ENCODE data around the gene PLA2G6.
"Not testable (repeated sequence)": the region's sequence is repeated elsewhere in the genome, so short reads cannot be mapped to it uniquely, and the experiment has no call there.

The PLA2G6 gene

GRCh38 chr22:38080850-38081635, 100.6 kb downstream of the PLA2G6 start:
- Histone ChIP-seq H3K9ac (ENCODE audit: low read depth, low read length) (no peak overlapping the region), H3K9me3 (replicated peaks; ENCODE audit: low read length) (no peaks in the 10 kb centered on the region), H3K4me2 (ENCODE audit: low read length) (peak overlapping the region; percentile 89), H3K27me3 (ENCODE audit: control insufficient read depth, insufficient read depth, low read length) (peaks cover 15% of the 10 kb centered on the region), H3K36me3 (ENCODE audit: insufficient read depth, low read length) (no peaks in the 10 kb centered on the region), H3K4me1 (ENCODE audit: control insufficient read depth, insufficient read depth, low read length) (peaks cover 12% of the 10 kb centered on the region), H3K4me3 (ENCODE audit: low read length) (peak overlapping the region; percentile 64)

GRCh38 chr22:38080474-38080849, 101.2 kb downstream of the PLA2G6 start:
- H3K4me3 ChIP-seq (ENCODE audit: low read length): no peak overlapping the region
- H3K27me3 ChIP-seq (ENCODE audit: control insufficient read depth, insufficient read depth, low read length): peaks cover 15% of the 10 kb centered on the region
- no peaks in the 10 kb centered on the region for H3K9me3 ChIP-seq (replicated peaks; ENCODE audit: low read length)
- H3K4me1 ChIP-seq (ENCODE audit: control insufficient read depth, insufficient read depth, low read length): peaks cover 12% of the 10 kb centered on the region
- H3K36me3 ChIP-seq (ENCODE audit: insufficient read depth, low read length): no peaks in the 10 kb centered on the region
- no peak overlapping the region for H3K9ac ChIP-seq (ENCODE audit: low read depth, low read length)
- peak overlapping the region; percentile 89 for H3K4me2 ChIP-seq (ENCODE audit: low read length)

- Histone ChIP-seq H3K9ac (ENCODE audit: low read depth, low read length) (no peak overlapping the region), H3K36me3 (ENCODE audit: insufficient read depth, low read length) (no peaks in the 10 kb centered on the region), H3K4me1 (ENCODE audit: control insufficient read depth, insufficient read depth, low read length) (peaks cover 12% of the 10 kb centered on the region), H3K4me3 (ENCODE audit: low read length) (no peak overlapping the region), H3K4me2 (ENCODE audit: low read length) (no peak overlapping the region), H3K27me3 (ENCODE audit: control insufficient read depth, insufficient read depth, low read length) (peaks cover 15% of the 10 kb centered on the region), H3K9me3 (replicated peaks; ENCODE audit: low read length) (no peaks in the 10 kb centered on the region)
Observed at GRCh38 chr22:38079804-38080203, 101.8 kb downstream of the PLA2G6 start.

GRCh38 chr22:38079208-38079607, 102.4 kb downstream of the PLA2G6 start:
- H3K4me2 ChIP-seq (ENCODE audit: low read length); H3K9me3 ChIP-seq (replicated peaks; ENCODE audit: low read length); H3K4me3 ChIP-seq (ENCODE audit: low read length); H3K36me3 ChIP-seq (ENCODE audit: insufficient read depth, low read length); H3K9ac ChIP-seq (ENCODE audit: low read depth, low read length): not testable (repeated sequence)
- Histone ChIP-seq H3K4me1 (ENCODE audit: control insufficient read depth, insufficient read depth, low read length) (peaks cover 12% of the 10 kb centered on the region), H3K27me3 (ENCODE audit: control insufficient read depth, insufficient read depth, low read length) (peaks cover 15% of the 10 kb centered on the region)

DNA sequence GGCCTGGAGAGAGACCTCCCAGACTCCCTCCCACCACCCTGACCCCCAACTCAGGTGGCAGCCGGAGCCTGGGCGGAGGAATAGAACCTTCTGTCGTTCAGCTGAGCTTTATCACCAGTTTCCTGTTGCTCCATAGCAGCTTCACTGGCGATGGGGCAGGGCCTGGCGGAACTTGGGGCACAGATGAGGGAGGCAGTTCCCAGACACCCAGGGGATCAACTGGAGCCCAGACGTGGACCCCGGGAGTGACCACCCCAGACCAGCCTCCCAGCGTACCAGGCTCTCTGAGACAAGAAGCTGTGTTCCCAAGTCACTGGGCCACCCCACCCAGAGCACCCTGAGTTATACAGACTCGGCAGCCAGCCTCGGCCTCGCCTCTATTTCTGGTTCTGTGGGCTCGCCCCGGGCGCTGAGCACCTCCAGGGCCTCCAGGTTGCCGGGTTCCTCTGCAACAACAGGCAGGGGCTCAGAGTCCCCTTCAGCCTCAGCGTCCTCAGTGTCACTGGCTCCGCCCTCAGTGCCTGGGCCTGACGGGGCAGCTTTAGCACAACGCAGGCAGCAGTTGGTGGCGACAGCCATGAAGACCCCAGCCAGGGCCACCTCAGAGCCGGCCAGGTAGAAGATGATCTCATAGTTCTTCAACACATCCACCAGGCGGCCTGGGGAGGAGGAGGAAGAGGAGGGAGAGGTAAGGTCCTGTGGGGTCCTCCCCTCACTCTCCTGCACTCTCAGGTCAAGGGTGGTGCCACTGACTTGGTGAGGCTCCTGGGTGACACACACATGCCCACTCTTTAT, 103.4 kb downstream of the PLA2G6 start:
- H3K9me3 ChIP-seq (replicated peaks; ENCODE audit: low read length): no peaks in the 10 kb centered on the region
- peaks cover 15% of the 10 kb centered on the region for H3K27me3 ChIP-seq (ENCODE audit: control insufficient read depth, insufficient read depth, low read length)
- H3K9ac ChIP-seq (ENCODE audit: low read depth, low read length): no peak overlapping the region
- no peaks in the 10 kb centered on the region for H3K36me3 ChIP-seq (ENCODE audit: insufficient read depth, low read length)
- H3K4me2 ChIP-seq (ENCODE audit: low read length): no peak overlapping the region
- peaks cover 12% of the 10 kb centered on the region for H3K4me1 ChIP-seq (ENCODE audit: control insufficient read depth, insufficient read depth, low read length)
- no peak overlapping the region for H3K4me3 ChIP-seq (ENCODE audit: low read length)

- H3K4me1 ChIP-seq (ENCODE audit: control insufficient read depth, insufficient read depth, low read length): peaks cover 12% of the 10 kb centered on the region
- no peaks in the 10 kb centered on the region for H3K36me3 ChIP-seq (ENCODE audit: insufficient read depth, low read length)
- H3K9ac ChIP-seq (ENCODE audit: low read depth, low read length): no peak overlapping the region
- H3K4me3 ChIP-seq (ENCODE audit: low read length): no peak overlapping the region
- peaks cover 15% of the 10 kb centered on the region for H3K27me3 ChIP-seq (ENCODE audit: control insufficient read depth, insufficient read depth, low read length)
- no peak overlapping the region for H3K4me2 ChIP-seq (ENCODE audit: low read length)
- H3K9me3 ChIP-seq (replicated peaks; ENCODE audit: low read length): no peaks in the 10 kb centered on the region
Observed at GRCh38 chr22:38077595-38077994, 104.0 kb downstream of the PLA2G6 start.

DNA sequence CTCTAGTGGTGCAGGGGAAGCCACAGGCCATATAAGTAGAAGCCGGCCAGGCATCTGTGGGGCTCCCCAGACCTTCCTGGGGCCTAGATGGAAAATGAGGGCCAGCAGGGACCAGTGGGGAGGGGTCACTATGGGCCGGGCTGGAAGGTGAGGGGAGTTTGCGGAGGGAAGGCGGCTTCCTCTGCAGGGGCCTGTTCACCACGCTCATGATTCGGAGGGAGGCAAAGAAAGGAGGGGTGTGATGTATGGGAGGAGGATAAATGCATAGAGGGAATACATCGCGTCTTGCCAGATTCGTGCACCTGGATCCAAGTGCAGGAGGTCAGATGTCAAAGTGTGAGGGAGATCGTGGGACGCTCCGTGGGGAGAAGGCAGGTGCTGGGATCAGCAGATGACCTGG, 104.5 kb downstream of the PLA2G6 start:
- H3K9me3 ChIP-seq (replicated peaks; ENCODE audit: low read length): no peaks in the 10 kb centered on the region
- no peak overlapping the region for H3K4me2 ChIP-seq (ENCODE audit: low read length)
- H3K27me3 ChIP-seq (ENCODE audit: control insufficient read depth, insufficient read depth, low read length): peaks cover 12% of the 10 kb centered on the region
- no peak overlapping the region for H3K4me3 ChIP-seq (ENCODE audit: low read length)
- no peaks in the 10 kb centered on the region for H3K36me3 ChIP-seq (ENCODE audit: insufficient read depth, low read length)
- H3K9ac ChIP-seq (ENCODE audit: low read depth, low read length): no peak overlapping the region
- peaks cover 14% of the 10 kb centered on the region for H3K4me1 ChIP-seq (ENCODE audit: control insufficient read depth, insufficient read depth, low read length)

DNA sequence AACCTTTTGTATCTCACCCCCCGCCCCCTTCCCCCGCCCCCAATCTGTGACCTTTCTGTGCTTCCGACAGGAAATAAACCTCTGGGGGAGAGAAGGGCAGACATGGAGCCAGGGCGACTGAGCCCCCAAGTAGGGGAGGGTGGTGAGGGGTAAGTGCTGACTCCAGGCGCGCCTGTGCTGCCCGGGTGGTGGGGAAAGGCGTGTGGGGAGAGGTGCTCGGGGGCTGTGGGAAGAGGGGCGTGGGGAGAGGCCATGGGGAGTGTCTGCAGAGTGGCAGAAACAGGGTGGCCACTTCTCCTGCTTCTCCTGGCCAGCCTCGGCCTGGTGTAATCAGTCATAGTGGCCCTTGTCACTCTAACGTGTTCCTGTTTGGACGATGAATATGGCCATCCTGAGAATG, 105.7 kb downstream of the PLA2G6 start:
- Histone ChIP-seq H3K36me3 (ENCODE audit: insufficient read depth, low read length) (peaks cover 4% of the 10 kb centered on the region), H3K4me3 (ENCODE audit: low read length) (no peak overlapping the region), H3K27me3 (ENCODE audit: control insufficient read depth, insufficient read depth, low read length) (peaks cover 4% of the 10 kb centered on the region), H3K9ac (ENCODE audit: low read depth, low read length) (no peak overlapping the region), H3K4me2 (ENCODE audit: low read length) (no peak overlapping the region), H3K4me1 (ENCODE audit: control insufficient read depth, insufficient read depth, low read length) (peaks cover 6% of the 10 kb centered on the region), H3K9me3 (replicated peaks; ENCODE audit: low read length) (no peaks in the 10 kb centered on the region)

- H3K36me3 ChIP-seq (ENCODE audit: insufficient read depth, low read length): peaks cover 4% of the 10 kb centered on the region
- H3K4me1 ChIP-seq (ENCODE audit: control insufficient read depth, insufficient read depth, low read length): peaks cover 3% of the 10 kb centered on the region
Observed at GRCh38 chr22:38075105-38075825, 106.4 kb downstream of the PLA2G6 start.

GRCh38 chr22:38074181-38075104, 107.2 kb downstream of the PLA2G6 start:
- Histone ChIP-seq H3K4me1 (ENCODE audit: control insufficient read depth, insufficient read depth, low read length) (peaks cover 8% of the 10 kb centered on the region), H3K36me3 (ENCODE audit: insufficient read depth, low read length) (peaks cover 4% of the 10 kb centered on the region), H3K4me2 (ENCODE audit: low read length) (no peak overlapping the region), H3K4me3 (ENCODE audit: low read length) (no peak overlapping the region), H3K27me3 (ENCODE audit: control insufficient read depth, insufficient read depth, low read length) (no peaks in the 10 kb centered on the region), H3K9me3 (replicated peaks; ENCODE audit: low read length) (no peaks in the 10 kb centered on the region), H3K9ac (ENCODE audit: low read depth, low read length) (no peak overlapping the region)

More at GRCh38 chr22:38075105-38075825, 106.4 kb downstream of the PLA2G6 start:
- no peak overlapping the region for H3K4me3 ChIP-seq (ENCODE audit: low read length)
- no peaks in the 10 kb centered on the region for H3K9me3 ChIP-seq (replicated peaks; ENCODE audit: low read length)
- no peak overlapping the region for H3K4me2 ChIP-seq (ENCODE audit: low read length)
- peaks cover 2% of the 10 kb centered on the region for H3K27me3 ChIP-seq (ENCODE audit: control insufficient read depth, insufficient read depth, low read length)
- H3K9ac ChIP-seq (ENCODE audit: low read depth, low read length): no peak overlapping the region

All from skeletal muscle satellite cell (primary cell).